Esophagus (tissue), 2 donors: ENCODE data around the gene PTPRT. TPM values are rescaled to one million over a fixed set of nuclear protein-coding genes. Genes with fewer than 3 reads are reported as not detected.

Experiments used
- H3K27ac ChIP-seq, 2 donors: one replicate each; pipeline ENCODE4 v1.5.1; 2013; ENCODE audit warnings: low read depth in 2 of 2, mild to moderate bottlenecking in 2 of 2, inconsistent platforms in 1 of 2, low read length in 1 of 2, moderate library complexity in 1 of 2
- H3K27me3 ChIP-seq, 2 donors: one replicate each; pipeline ENCODE4 v1.6.1; 2013; ENCODE audit warnings: low read length in 2 of 2, control low read depth in 1 of 2, mild to moderate bottlenecking in 1 of 2; ENCODE audit not compliant: insufficient read depth in 2 of 2, control insufficient read depth in 1 of 2
- H3K36me3 ChIP-seq, 2 donors: one replicate each; pipeline ENCODE4 v1.6.1; 2013; ENCODE audit warnings: low read length in 1 of 2; ENCODE audit not compliant: control insufficient read depth in 2 of 2, insufficient read depth in 2 of 2
- H3K4me1 ChIP-seq, 2 donors: one replicate each; pipeline ENCODE4 v1.6.1; 2013; ENCODE audit warnings: low read length in 1 of 2; ENCODE audit not compliant: control insufficient read depth in 2 of 2, insufficient read depth in 2 of 2
- H3K4me3 ChIP-seq, 2 donors: one replicate each; pipeline ENCODE4 v1.5.1; 2013; ENCODE audit warnings: low read length in 2 of 2, mild to moderate bottlenecking in 2 of 2, low read depth in 1 of 2, moderate library complexity in 1 of 2
- H3K9me3 ChIP-seq, 2 donors: one replicate each; pipeline ENCODE4 v1.6.1; 2013; ENCODE audit warnings: mild to moderate bottlenecking in 2 of 2, low read depth in 1 of 2, low read length in 1 of 2, moderate library complexity in 1 of 2; ENCODE audit not compliant: control insufficient read depth in 2 of 2, insufficient read depth in 1 of 2
- WGBS, 2 donors: extraction: QIAGEN DNeasy Blood & Tissue Kit; methylation state at CpG; one replicate each; pipeline ENCODE4 v1.1.7; 2013; 5-methylcytosine and 5-hydroxymethylcytosine counted together
- polyA plus RNA-seq, 2 donors: library from polyadenylated mRNA; stranded (reverse); fragments of 200-250 nt; gene quantifications; one replicate each; pipeline ENCODE4 v1.2.3, GENCODE V29; 2013
- donor health status: healthy with polysubstance abuse.
- donor health status: Bipolar disorder and iron deficiency.

PTPRT gene
- polyA plus RNA-seq, 2 donors, result under 0.01 TPM

DNA sequence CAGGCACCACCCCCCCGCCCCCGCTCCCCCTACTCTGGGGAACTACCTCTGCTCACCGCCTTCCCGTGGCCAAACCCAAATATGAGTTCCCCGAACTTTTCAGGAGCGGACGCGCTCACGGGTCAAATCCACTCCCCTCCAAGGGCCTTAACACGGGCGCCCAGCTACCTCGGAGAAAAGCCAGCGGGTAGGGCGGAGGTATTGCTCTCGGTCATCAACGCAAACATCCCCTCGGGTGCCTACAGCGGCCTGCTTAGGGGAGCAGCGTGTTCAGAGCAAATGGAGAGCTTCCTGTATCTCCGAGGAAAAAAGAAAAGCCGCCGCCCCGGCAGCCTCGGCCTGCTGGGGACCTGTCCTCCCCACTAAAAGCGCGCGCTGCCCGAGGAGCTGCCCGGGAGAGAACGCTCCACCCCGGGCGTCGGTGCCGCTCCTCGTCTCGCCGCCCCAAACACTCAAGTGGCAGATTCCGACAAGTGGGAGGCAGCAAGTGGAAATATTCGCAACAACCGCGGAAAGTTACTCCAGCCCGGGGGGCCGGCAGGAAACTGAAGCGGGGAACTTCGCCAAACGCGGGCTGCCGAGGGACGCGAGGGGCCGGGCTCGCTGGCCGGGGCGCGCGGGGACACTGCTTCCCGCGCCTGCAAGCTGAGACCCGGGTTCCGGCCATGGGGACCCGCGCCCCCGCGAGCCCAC lies 699 bp downstream of the PTPRT start:
- Histone ChIP-seq H3K27ac (no peak overlapping the region), H3K4me1 (peaks cover 0 to 3% of the 10 kb centered on the region in 2 donors), H3K9me3 (peaks cover 0 to 7% of the 10 kb centered on the region in 2 donors), H3K36me3 (no peaks in the 10 kb centered on the region), H3K4me3 (no peak overlapping the region), H3K27me3 (peaks cover 15 to 19% of the 10 kb centered on the region in 2 donors)
- 2 to 3% methylated on average over 64 of the region's 64 CpGs for WGBS, 2 donors

GRCh38 chr20:43188234-43188653 lies 1.5 kb downstream of the PTPRT start:
- peaks cover 0 to 7% of the 10 kb centered on the region in 2 donors for H3K9me3 ChIP-seq
- peaks cover 15 to 19% of the 10 kb centered on the region in 2 donors for H3K27me3 ChIP-seq
- H3K27ac ChIP-seq, result no peak overlapping the region
- H3K36me3 ChIP-seq, result no peaks in the 10 kb centered on the region
- H3K4me3 ChIP-seq, result no peak overlapping the region
- 4 to 5% methylated on average over 16 of the region's 16 CpGs for WGBS, 2 donors
- H3K4me1 ChIP-seq, result peaks cover 0 to 3% of the 10 kb centered on the region in 2 donors

- Histone ChIP-seq H3K4me3 (no peak overlapping the region), H3K27me3 (peaks cover 15 to 19% of the 10 kb centered on the region in 2 donors), H3K9me3 (peaks cover 0 to 7% of the 10 kb centered on the region in 2 donors), H3K4me1 (peaks cover 0 to 3% of the 10 kb centered on the region in 2 donors), H3K27ac (no peak overlapping the region), H3K36me3 (no peaks in the 10 kb centered on the region)
- 4 to 5% methylated on average over 24 of the region's 24 CpGs for WGBS, 2 donors
Measured at GRCh38 chr20:43187476-43188233, 2.1 kb downstream of the PTPRT start.

GRCh38 chr20:43186312-43186711 lies 3.4 kb downstream of the PTPRT start:
- Histone ChIP-seq H3K27ac (no peak overlapping the region), H3K9me3 (peaks cover 0 to 7% of the 10 kb centered on the region in 2 donors), H3K4me3 (no peak overlapping the region), H3K27me3 (peaks cover 15 to 16% of the 10 kb centered on the region in 2 donors), H3K4me1 (peaks cover 0 to 3% of the 10 kb centered on the region in 2 donors), H3K36me3 (no peaks in the 10 kb centered on the region)
- 55 to 61% methylated on average over 9 of the region's 9 CpGs for WGBS, 2 donors

- H3K9me3 ChIP-seq, result peaks cover 0 to 7% of the 10 kb centered on the region in 2 donors
- WGBS, 2 donors, result 81 to 82% methylated on average over 4 of the region's 4 CpGs
Measured at GRCh38 chr20:43185901-43186300, 3.8 kb downstream of the PTPRT start.

DNA sequence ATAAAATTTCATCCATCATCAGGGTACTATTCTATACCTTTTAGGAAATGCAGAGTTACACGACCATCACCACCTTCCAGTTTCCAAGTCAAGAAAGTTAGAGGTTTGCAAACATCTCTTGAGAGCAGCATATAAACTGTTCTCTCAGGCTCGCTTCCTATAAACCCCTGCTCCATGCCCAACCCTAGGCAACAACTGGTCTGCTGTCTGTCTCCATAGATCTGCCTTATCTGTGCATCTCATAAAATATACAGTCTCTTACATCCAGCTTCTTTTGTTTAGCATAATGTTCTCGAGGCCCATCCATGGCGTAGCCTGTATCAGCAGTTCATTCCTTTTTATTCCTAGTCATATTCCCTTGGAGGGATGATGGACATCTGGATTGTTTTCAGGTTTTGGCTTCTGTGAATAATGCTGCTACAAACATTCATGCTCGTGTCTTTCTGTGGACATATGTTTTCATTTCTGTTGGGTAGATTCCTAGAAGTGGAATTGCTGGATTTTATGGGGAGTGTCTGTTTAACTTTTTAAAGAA lies 6.1 kb downstream of the PTPRT start:
- Histone ChIP-seq H3K9me3 (peaks cover 0 to 4% of the 10 kb centered on the region in 2 donors), H3K27me3 (peaks cover 2 to 5% of the 10 kb centered on the region in 2 donors), H3K4me1 (no peaks in the 10 kb centered on the region), H3K4me3 (no peak overlapping the region), H3K27ac (no peak overlapping the region), H3K36me3 (no peaks in the 10 kb centered on the region)
- 33 to 38% methylated on average over 5 of the region's 5 CpGs for WGBS, 2 donors

More at GRCh38 chr20:43185901-43186300, 3.8 kb downstream of the PTPRT start:
- Histone ChIP-seq H3K36me3 (no peaks in the 10 kb centered on the region), H3K27me3 (peaks cover 14 to 15% of the 10 kb centered on the region in 2 donors), H3K4me3 (no peak overlapping the region), H3K4me1 (peaks cover 0 to 3% of the 10 kb centered on the region in 2 donors), H3K27ac (no peak overlapping the region)

DNA sequence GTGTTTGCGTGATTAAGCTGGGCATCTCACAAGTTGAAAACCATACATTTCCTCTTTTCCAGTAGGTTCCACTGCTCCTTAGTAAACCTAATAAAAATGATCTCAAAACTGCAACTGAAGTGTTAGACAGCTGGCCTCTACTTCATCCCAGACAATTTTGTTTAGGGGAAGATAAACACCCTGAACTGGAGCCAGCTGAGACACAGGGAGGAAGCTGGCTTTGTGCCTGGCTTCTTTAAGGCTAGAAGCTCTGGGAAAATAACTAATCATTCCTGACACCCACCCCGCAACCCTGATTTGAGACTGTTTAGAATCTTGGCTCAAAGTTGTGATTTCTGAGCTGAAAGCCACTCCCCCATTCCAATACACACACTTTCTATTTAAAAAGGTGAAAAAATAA lies 11.6 kb downstream of the PTPRT start:
- Histone ChIP-seq H3K9me3 (no peaks in the 10 kb centered on the region), H3K4me1 (no peaks in the 10 kb centered on the region), H3K4me3 (no peak overlapping the region), H3K27me3 (no peaks in the 10 kb centered on the region), H3K36me3 (no peaks in the 10 kb centered on the region), H3K27ac (no peak overlapping the region)
- WGBS, 2 donors, result 31 to 33% methylated on average over 2 of the region's 2 CpGs

GRCh38 chr20:43176726-43177125 lies 13.0 kb downstream of the PTPRT start:
- H3K4me1 ChIP-seq, result no peaks in the 10 kb centered on the region
- H3K9me3 ChIP-seq, result no peaks in the 10 kb centered on the region
- no peak overlapping the region for H3K4me3 ChIP-seq
- 71 to 76% methylated on average over 2 of the region's 2 CpGs for WGBS, 2 donors
- H3K27ac ChIP-seq, result no peak overlapping the region
- no peaks in the 10 kb centered on the region for H3K36me3 ChIP-seq
- no peaks in the 10 kb centered on the region for H3K27me3 ChIP-seq

DNA sequence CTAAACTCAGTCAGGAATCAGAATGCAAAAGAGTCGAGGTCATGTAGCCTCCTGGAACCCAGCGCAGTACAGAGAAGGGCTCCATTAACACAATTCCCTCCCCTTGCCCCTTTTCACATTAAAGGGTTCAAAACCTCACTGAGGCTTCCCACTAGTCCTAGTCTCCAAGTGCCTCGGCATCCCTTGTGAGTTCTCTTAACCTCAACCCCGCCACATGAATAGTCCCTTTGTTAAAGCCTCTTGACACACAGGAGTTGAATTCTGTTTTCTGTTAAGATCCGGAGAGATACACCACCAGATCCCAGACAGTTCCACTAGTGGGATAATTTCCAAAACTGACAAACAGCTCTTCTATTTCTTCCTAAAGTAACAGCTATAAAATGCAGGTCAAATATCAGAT lies 17.8 kb downstream of the PTPRT start:
- Histone ChIP-seq H3K27ac (no peak overlapping the region), H3K4me1 (no peaks in the 10 kb centered on the region), H3K4me3 (no peak overlapping the region), H3K9me3 (no peaks in the 10 kb centered on the region), H3K27me3 (no peaks in the 10 kb centered on the region), H3K36me3 (no peaks in the 10 kb centered on the region)
- 74% methylated on average over 5 of the region's 5 CpGs for WGBS, 2 donors
